AG04449 (cell line): Measurements from ENCODE around the gene HOXD13.

Experiments
- CTCF ChIA-PET: fragments of 350-600 bp; formaldehyde crosslinking; extraction: SDS; loops from one replicate; lab custom pipeline; 2021; ENCODE audit warnings: antibody characterized with exemption; lab: Yijun Ruan, JAX
- POLR2A ChIA-PET: fragments of 400-600, 350-600 bp; formaldehyde crosslinking; extraction: SDS; loops from one replicate; lab custom pipeline; 2020; ENCODE audit warnings: antibody characterized with exemption, inconsistent platforms; lab: Yijun Ruan, JAX
- DNase-seq: peaks from one replicate; pipeline ENCODE4 v3.0.0-alpha.2; 2010; ENCODE audit warnings: low read depth, low spot score
- H3K4me3 ChIP-seq: 2 replicates; pipeline ENCODE4 v1.5.1; 2011; ENCODE audit warnings: low read depth, mild to moderate bottlenecking, control low read depth, low read length
- CTCF ChIP-seq: IDR thresholded peaks from one replicate; pipeline ENCODE4 v1.5.1; 2011; ENCODE audit warnings: mild to moderate bottlenecking, moderate library complexity, low read length, control low read depth, inconsistent platforms; ENCODE audit not compliant: insufficient read depth; ENCODE audit errors: missing control alignments

The HOXD13 gene

GRCh38 chr2:176124947-176125771 lies 32.6 kb downstream of the HOXD13 start:
- CTCF ChIA-PET = interaction anchor here (2.7 to 30.2 kb wide), 9 partner anchors 10 to 1038 kb away, joined by 11 to 1421 read pairs (median 74); partner anchors contain the start of gene HOXD10
- no peak overlapping the region for H3K4me3 ChIP-seq
- TF ChIP-seq CTCF = no peak
- no peak for DNase-seq
- POLR2A ChIA-PET = no interaction called here

GRCh38 chr2:176125772-176126054 lies 33.2 kb downstream of the HOXD13 start:
- no peak for TF ChIP-seq CTCF
- no peak overlapping the region for H3K4me3 ChIP-seq
- ChIA-PET POLR2A (no interaction called here), CTCF (interaction anchor here (2.5 to 30.2 kb wide), 10 partner anchors 11 to 1037 kb away, joined by 11 to 1421 read pairs (median 65); partner anchors contain the start of gene HOXD10)
- no peak for DNase-seq

- ChIA-PET POLR2A (interaction anchor here (0.7 to 1.0 kb wide), 4 partner anchors 9 to 511 kb away, joined by 3 to 5 read pairs (median 4); no protein-coding TSS in a partner anchor), CTCF (interaction anchor here (0.6 to 30.2 kb wide), 46 partner anchors 12 to 1208 kb away, joined by 3 to 1421 read pairs (median 4); partner anchors contain the start of gene HOXD10)
- H3K4me3 ChIP-seq = peak overlapping the region; percentile 13
- peak; percentile 57 for TF ChIP-seq CTCF
- DNase-seq = no peak
These were observed 34.6 kb downstream of the HOXD13 start for GRCh38 chr2:176126929-176127773.

- no peak overlapping the region; the same call in 1 of the 2 replicates for H3K4me3 ChIP-seq
- no peak for TF ChIP-seq CTCF
- POLR2A ChIA-PET = interaction anchor here (0.7 kb wide), 1 partner anchor 510 kb away, joined by 3 read pairs; no protein-coding TSS in a partner anchor
- CTCF ChIA-PET = interaction anchor here (0.6 to 30.2 kb wide), 32 partner anchors 12 to 1035 kb away, joined by 3 to 1421 read pairs (median 6); partner anchors contain the start of gene HOXD10
- no peak for DNase-seq
These were observed 35.2 kb downstream of the HOXD13 start for GRCh38 chr2:176127774-176128072.

GRCh38 chr2:176128172-176128981 lies 35.9 kb downstream of the HOXD13 start:
- H3K4me3 ChIP-seq = peak overlapping the region; percentile 62
- TF ChIP-seq CTCF = no peak
- no peak for DNase-seq
- CTCF ChIA-PET = interaction anchor here (1.0 to 30.2 kb wide), 22 partner anchors 11 to 1034 kb away, joined by 3 to 1421 read pairs (median 12); partner anchors contain the start of gene HOXD10
- POLR2A ChIA-PET = interaction anchor here (0.5 to 1.0 kb wide), 2 partner anchors 510 to 554 kb away, joined by 3 to 4 read pairs; no protein-coding TSS in a partner anchor
